ENCODE results near the gene MS4A1.
"Not testable (repeated sequence)": the region's sequence is repeated elsewhere in the genome, so short reads cannot be mapped to it uniquely, and the experiment has no call there.

Gene MS4A1

GRCh38 chr11:60455531-60456042, at the start of gene MS4A1:
Gene MS4A1, plus strand, starts transcription at chr11:60455847. Its CDS starts 6,528 bp downstream, at chr11:60462375.
- no peak for DNase-seq

GRCh38 chr11:60420015-60420414, 35.6 kb upstream of the MS4A1 start:
- no peak for DNase-seq

- DNase-seq: no peak
These were observed 33.0 kb upstream of the MS4A1 start for GRCh38 chr11:60422609-60423008.

DNA sequence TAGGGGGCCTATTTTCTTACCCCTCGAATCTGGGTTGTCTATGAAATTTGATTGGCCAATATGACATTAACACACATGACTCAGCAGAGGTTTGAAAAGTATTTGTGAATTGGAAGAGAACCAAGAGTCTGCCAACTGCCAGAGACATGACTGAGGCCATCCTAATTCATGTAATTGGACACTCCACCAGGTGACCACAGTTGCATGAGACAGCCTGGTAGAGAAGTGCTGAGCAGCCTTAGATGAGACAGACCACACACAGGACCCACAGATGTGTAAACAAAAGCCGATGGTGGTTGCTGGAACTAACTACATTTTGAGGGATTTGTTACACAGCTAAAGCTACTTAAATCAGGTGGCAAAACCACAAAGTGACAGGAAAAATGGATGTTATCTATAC, 27.1 kb upstream of the MS4A1 start:
- DNase-seq: no peak

- DNase-seq: no peak
These were observed 26.4 kb upstream of the MS4A1 start, which contains the start of gene MS4A5 for GRCh38 chr11:60429272-60429671. Gene MS4A5, plus strand, starts transcription at chr11:60429572. Its CDS starts 103 bp downstream, at chr11:60429675.

- DNase-seq: no peak
These were observed 24.4 kb upstream of the MS4A1 start for GRCh38 chr11:60431251-60431650.

GRCh38 chr11:60433401-60433800, 22.2 kb upstream of the MS4A1 start:
- no peak for DNase-seq

DNA sequence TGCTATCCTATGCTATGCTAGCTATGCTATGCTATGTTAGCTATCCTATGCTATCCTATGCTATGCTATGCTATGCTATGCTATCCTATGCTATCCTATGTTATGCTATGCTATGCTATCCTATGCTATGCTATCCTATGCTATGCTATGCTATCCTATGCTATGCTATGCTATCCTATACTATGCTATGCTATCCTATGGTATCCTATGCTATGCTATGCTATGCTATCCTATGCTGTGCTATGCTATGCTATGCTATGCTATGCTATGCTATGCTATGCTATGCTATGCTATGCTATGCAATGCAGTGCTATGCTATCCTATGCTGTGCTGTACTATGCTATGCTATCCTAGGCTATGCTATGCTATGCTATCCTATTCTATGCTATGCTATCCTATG, 8.6 kb upstream of the MS4A1 start:
- DNase-seq: no peak

DNA sequence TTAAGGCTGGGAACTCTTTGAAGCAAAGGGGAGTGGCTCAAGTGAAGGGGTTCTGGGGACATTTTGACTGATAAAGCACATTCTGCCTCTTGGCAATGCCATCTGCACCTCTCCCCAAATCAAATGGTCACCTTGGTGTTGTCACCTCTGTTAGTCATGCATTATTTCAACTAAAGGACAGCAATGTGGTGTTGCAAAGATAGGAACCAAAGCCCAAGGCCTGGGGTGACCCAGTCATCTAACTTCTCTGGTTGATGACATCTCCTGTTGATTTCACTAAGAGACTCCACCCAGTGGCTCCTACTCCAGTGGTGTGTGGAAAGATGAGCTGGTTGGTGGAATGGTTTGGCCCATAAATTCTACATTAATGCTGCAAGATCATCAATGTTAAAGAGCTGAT, 7.8 kb upstream of the MS4A1 start:
- DNase-seq: no peak

DNA sequence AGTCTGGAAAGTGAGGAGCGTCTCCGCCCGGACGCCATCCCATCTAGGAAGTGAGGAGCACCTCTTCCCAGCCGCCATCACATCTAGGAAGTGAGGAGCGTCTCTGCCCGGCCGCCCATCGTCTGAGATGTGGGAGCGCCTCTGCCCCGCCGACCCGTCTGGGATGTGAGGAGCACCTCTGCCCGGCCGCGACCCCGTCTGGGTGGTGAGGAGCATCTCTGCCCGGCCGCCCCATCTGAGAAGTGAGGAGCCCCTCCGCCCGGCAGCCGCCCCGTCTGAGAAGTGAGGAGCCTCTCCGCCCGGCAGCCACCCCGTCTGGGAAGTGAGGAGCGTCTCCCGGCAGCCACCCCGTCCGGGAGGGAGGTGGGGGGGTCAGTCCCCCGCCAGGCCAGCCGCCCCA, 4.5 kb upstream of the MS4A1 start:
- DNase-seq: not testable (repeated sequence)

DNA sequence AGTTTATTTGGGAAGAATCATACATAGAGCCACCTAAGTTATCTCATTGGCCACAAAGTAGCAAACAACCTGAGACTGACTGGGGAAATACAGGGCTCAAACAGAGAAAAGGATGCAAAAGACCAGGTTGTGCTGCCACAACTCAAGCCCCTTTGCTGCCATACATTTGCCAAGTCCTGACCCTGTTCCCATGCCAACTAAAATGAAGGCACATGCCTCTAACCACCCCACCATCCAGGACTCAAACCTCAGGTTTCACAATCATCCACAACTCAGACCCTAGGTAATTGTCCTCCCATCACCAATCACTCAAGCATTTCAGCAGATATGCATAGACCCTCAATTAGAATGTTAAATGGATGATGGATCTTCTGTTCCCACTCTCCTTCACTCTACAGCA, 1.4 kb upstream of the MS4A1 start:
- DNase-seq: no peak

DNA sequence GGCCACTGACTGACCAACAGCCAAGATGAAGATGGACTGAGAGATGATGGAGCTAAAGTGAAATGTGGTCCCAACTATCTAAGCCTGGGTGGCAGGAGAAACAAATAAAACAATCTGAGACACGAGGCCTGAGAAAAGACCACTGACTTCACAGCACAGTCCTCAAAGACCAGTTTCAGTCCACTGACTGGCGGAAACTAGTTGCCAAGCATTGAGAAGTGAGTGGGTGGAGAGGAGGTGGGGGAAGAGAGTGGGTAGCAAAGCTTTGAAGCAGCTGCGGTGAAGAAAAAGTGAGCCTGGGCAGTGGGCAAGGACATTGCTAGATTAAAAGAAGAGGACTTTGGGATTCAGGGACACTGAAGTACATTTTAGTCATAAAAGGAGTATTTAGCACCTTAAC, 1.9 kb downstream of the MS4A1 start:
- DNase-seq: no peak

- no peak for DNase-seq
These were observed 3.7 kb downstream of the MS4A1 start for GRCh38 chr11:60459345-60459744.

DNA sequence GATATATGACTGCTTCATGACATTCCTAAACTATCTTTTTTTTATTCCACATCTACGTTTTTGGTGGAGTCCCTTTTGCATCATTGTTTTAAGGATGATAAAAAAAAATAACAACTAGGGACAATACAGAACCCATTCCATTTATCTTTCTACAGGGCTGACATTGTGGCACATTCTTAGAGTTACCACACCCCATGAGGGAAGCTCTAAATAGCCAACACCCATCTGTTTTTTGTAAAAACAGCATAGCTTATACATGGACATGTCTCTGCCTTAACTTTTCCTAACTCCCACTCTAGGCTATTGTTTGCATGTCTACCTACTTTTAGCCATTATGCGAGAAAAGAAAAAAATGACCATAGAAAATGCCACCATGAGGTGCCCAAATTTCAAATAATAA, 13.2 kb downstream of the MS4A1 start:
- DNase-seq: no peak

DNA sequence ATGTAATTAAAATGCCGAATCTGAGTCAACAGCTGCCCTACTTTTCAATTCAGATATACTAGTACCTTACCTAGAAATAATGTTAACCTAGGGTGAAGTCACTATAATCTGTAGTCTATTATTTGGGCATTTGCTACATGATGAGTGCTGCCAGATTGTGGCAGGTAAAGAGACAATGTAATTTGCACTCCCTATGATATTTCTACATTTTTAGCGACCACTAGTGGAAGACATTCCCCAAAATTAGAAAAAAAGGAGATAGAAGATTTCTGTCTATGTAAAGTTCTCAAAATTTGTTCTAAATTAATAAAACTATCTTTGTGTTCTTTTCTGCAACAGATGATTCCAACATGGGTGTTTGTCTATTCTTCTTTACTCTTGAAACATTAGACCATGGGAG, 14.1 kb downstream of the MS4A1 start:
- no peak for DNase-seq

- no peak for DNase-seq
These were observed 21.4 kb downstream of the MS4A1 start for GRCh38 chr11:60477035-60477445.

DNA sequence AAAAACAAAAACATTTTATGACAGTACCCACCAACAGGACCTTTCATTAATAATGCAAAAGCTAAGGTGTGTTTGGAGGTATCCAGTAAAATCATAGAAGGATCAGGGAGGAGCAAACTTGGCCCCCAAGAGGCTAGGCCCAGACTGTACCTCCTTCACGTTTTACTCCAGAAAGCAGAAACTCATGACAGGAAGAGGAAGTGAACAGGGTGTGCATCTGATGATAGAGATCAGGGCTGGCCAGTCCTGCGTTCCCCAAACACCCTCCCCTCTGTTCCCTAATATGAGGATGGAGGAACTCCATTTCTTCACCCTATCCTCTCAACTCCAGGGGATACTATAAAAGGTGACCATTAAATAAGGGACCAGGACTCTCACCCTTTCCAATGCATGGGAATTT, 26.7 kb downstream of the MS4A1 start:
- DNase-seq: no peak

- no peak for DNase-seq
These were observed 30.3 kb downstream of the MS4A1 start for GRCh38 chr11:60485987-60486386.

DNA sequence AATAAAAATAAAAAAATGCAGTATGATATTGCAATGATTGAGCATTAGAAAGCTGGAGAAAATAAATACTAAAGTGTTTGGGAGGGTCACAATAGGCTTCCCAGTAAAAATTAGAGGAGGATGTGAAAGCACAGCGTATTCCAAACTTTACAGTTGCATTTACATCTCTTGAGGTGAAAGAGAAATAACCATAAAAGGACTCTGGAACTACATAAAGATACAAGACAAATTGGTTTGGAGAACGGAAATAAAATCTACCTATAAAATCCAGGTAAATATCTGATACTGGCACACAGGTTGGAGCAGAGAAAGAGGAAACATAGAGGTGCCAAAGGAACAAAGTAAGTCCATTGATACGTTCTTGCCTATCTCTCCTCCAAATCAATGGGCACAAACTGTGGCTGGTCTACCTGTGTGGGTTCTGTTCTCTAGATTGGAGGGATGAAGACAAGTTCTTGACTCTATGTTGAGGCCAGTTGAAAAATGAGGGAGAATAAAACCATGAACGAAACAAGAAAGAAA, 36.9 kb downstream of the MS4A1 start, which contains the start of gene MS4A12:
MS4A12 (plus strand) TSS at position 291 of the 522 bp plus-strand sequence. CDS start 4,541 bp downstream, outside the sequence.
- no peak for DNase-seq

DNA sequence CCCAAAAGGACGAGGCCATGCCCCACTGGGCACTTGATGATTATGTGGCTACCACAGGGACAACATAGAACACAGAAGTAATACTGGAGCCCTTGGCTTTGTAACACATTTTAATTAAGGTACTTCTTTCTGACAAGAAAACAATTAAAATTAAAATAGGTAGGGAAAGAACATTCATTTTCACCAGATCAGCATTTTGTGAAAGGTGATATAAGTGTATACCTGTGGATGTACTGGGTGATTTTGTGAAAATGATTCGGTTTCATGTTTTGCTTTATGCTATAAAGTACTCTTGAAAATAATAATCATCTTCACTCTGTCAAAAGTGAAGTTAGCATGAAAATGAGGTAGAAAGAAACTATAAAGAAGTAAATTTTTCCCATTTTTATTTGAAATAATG, 37.8 kb downstream of the MS4A1 start:
- DNase-seq: no peak

DNA sequence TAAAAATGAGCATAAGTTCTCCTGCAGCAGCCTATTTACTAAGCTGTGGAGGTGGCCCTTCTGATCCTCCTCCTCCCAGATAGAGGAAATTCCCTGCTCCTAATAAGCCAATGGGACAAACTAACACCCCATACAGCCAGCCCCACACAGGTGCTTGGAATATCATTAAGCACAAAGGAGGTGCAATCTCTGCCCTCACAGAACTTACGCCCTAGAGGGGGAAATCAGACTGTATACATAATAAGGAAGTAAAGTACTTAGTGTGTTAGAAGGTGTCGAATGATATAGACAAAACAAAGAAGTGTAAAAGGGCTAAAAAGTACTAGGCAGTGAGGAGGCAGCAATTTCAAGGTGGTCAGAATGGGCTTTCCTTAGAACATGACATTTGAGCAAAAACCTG, 42.8 kb downstream of the MS4A1 start:
- DNase-seq: no peak

DNA sequence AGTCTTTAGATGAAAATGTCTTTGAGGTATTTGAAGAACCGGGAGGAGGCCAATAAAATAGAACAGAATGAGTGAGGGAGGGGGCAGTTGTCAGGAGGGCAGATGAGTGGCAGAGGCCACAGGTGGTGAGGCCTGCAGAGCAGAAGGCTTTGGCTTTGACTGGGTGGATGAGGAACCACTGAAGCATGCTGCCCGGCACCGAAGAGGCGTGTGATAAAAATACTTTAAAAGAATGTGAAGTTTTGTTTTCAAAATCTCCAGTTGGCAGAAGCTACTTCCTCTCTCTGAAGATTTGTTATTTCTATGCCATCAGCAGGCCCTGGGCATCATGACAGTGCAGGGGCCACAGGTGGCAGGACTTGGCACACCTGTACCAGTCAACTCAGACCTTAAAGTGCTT, 43.2 kb downstream of the MS4A1 start:
- no peak for DNase-seq

DNA sequence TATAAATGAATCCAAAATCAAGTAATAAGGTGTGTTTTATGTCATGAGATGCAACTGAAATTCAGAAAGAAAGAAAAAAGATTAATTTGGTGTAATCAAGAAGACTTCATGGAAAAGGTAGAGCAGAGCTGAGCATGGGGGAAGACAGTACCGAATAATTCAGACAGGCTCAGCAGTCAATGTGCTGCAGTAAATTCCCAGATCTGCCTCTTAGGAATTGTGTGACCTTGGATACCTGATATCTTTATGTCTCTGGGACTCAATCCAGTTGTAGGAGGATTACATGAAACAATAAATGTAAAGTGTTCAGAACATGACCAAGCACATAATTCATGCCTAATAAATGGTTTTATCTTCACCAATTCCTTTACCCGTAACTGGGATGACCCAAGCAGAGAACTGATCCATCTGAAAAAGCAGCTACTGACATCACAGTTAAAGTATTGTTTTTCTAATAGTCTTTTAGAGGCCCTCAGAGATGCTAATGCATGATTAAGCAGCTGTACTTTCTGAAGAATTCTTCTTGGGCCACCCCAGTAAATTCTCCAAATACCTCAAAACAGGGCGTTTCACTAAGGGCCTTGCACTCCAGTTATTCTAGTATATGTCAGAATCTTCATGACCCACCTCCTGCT, 44.7 kb downstream of the MS4A1 start:
- no peak for DNase-seq

DNA sequence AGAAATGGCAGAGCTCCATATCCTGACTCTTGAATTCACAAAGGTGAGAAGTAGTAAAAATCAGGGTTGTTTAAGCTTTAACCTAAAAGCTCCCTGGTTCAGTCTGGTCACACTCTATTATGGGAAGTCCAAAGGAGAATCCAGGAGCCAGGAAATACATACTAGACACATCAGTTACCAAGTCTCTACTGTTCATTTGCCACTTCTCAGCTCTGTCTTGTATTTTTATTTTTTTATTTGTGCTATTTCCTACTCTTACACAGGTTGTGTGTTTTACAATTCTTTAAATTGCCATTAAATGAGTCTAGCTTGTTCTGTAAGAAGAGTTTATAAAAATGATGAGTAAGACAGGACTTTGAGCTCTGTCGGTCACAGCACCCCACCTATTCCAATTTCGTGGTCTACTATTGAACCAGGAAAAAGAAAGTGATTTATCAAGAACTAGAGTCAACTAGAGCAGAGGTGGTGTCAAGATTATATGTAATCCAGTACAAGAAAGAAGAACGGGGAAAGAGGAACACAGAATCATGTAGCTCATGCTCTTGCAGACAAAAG, 46.7 kb downstream of the MS4A1 start:
- no peak for DNase-seq
